NCI-H2107 (cell line): ENCODE results near the gene RNF223.
"Not testable (repeated sequence)": the region's sequence is repeated elsewhere in the genome, so short reads cannot be mapped to it uniquely, and the experiment has no call there.

Source experiments
- DNase-seq: peaks from one replicate; lab custom pipeline; 2025; lab: John Stamatoyannopoulos, UW

Gene RNF223

GRCh38 chr1:1109743-1110142, 35.6 kb upstream of the RNF223 start:
- no peak for DNase-seq

- DNase-seq = no peak
These were observed 32.6 kb upstream of the RNF223 start for GRCh38 chr1:1106510-1107221.

- not testable (repeated sequence) for DNase-seq
These were observed 30.0 kb upstream of the RNF223 start for GRCh38 chr1:1104152-1104551.

GRCh38 chr1:1101503-1101902, 27.4 kb upstream of the RNF223 start:
- DNase-seq = no peak

GRCh38 chr1:1100296-1100695, 26.2 kb upstream of the RNF223 start:
- DNase-seq = no peak

GRCh38 chr1:1099506-1100183, 25.5 kb upstream of the RNF223 start:
- DNase-seq = no peak

- DNase-seq = no peak
These were observed 24.7 kb upstream of the RNF223 start for GRCh38 chr1:1098681-1099421.

GRCh38 chr1:1096136-1096535, 22.0 kb upstream of the RNF223 start:
- DNase-seq = not testable (repeated sequence)

- DNase-seq = no peak
These were observed 20.9 kb upstream of the RNF223 start for GRCh38 chr1:1094981-1095380.

- DNase-seq = no peak
These were observed 19.5 kb upstream of the RNF223 start for GRCh38 chr1:1093610-1093943.

- no peak for DNase-seq
These were observed 18.9 kb upstream of the RNF223 start for GRCh38 chr1:1092894-1093609.

GRCh38 chr1:1092149-1092855, 18.2 kb upstream of the RNF223 start:
- DNase-seq = no peak

GRCh38 chr1:1091344-1092148, 17.4 kb upstream of the RNF223 start:
- no peak for DNase-seq

- no peak for DNase-seq
These were observed 16.6 kb upstream of the RNF223 start for GRCh38 chr1:1090424-1091343.

GRCh38 chr1:1089731-1090423, 15.8 kb upstream of the RNF223 start:
- no peak for DNase-seq

- no peak for DNase-seq
These were observed 14.9 kb upstream of the RNF223 start for GRCh38 chr1:1088801-1089680.

- DNase-seq = no peak
These were observed 14.1 kb upstream of the RNF223 start for GRCh38 chr1:1088029-1088800.
